GM19455 (cell line): ENCODE results near the gene MT2A.

ENCODE experiments used
- ATAC-seq: cut with Tn5 transposase; IDR thresholded peaks from one replicate; pipeline ENCODE4 v1.9.1; 2021; ENCODE audit not compliant: unreplicated experiment

Gene MT2A

DNA sequence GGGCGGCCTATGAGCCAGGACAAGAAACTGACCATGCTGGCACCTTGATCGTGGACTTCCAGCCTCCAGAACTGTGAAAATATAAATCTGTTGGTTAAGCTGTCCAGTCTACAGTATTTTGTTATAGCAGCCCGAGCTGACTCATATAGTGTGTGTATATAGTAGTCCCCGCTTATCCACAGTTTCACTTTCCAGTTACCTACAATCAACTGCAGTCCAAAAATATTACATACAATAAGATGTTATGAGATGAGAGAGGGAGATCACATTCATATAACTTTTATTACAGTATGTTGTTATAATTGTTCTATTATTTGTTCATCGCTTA is 14.1 kb upstream of the MT2A start:
- no peak for ATAC-seq

GRCh38 chr16:56600398-56600999 is 7.9 kb upstream of the MT2A start:
- ATAC-seq: no peak

DNA sequence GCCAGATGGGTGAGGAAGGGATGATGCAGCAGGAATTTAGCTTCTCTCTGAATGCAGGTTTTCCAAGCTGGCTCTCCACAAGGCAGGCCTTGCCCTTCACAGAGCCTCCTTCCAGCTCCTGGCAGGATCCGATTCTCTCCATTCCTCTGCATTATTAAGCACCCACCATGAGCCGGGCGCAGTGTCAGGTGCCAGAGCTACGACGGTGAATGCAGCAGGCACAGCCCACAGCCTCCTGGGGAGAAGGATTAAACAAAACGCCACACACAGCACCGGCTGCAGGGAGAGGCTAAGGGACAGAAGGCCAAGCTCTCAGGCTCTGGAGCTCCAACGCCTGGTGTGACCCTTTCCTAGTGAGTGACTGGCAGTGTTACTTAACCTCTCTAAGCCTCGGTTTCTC is 7.1 kb upstream of the MT2A start:
- no peak for ATAC-seq

DNA sequence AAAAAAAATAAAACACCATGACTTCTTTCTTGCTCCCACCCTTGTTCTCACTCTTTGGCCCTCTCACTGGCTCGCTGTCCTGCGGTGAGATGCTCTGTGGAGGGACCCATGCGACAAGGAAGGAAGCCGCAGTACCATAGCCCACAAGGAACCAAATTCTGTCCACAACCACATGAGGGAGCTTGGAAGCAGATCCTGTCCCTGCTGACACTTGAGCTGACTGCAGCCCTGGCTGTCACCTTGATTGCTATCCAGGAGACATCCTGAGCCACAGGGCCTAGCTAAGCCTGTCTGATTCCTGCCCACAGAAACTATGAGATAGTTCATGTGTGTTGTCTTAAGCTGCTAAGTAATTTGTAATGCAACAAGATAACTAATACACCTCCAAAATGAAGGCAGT is 4.8 kb upstream of the MT2A start:
- no peak for ATAC-seq

DNA sequence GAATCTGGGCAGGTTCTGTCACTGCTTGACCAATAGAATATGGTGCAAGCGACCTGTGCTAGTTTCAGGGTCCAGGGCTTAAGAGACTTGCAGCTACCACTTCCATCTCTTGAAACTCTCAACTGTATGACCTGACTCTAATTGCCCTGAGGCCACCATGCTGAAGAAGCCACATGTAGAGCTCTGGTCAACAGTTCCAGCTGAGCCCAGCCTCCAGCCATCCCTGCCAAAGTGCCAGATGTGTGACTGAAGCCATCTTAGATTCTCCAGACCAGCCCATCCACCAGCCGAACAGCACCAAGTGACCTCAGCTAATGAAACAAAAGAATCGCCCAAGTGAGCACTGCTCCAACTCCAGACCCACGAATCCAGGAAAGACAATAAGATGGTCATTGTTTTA is 3.4 kb upstream of the MT2A start:
- ATAC-seq: no peak

GRCh38 chr16:56605475-56605874 is 2.9 kb upstream of the MT2A start:
- no peak for ATAC-seq

DNA sequence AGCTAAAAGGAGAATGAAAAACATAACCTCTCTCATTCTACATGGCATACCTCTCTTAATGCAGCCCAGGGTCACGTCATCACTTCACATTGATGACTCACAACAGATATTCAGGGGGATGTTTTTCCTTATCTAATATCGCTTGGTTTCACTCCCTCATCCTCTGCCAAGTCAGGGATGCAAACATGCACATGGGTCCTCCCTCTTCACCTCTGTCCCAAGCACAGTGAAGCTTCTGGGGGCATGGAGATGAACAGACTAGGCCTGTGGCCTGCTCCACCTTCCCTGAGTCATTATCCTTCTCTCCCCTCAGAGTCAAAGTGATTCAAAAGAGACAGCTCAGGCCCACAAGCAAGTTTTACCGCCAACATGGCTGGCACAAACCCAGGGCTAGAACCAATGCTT is 2.3 kb upstream of the MT2A start:
- ATAC-seq: no peak

- ATAC-seq: no peak
These were observed 1.8 kb upstream of the MT2A start for GRCh38 chr16:56606476-56607108.

DNA sequence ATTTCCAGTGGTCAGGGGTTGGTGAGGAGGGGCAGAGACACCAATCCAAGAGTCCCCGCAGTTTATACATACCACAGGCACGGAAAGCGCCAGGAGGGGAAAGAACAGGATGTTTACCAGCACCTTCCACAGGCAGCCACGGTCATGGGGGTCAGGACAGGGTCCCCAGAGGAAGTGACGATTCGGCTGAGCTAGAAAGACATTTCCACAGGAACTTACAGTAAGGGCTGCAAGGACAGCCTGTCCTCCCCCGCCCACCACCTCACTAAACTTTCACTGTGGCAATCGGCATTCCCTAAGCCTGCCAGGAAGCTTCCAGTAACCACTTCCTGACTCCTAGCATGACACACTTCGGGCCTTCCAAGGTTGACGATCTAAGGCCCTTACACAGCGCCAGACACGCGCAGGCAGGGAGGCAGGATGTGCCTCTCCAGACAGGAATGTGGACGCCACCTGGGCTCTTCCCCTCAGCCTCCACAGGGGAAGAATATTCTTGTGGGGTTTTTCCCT is 1.2 kb upstream of the MT2A start:
- ATAC-seq: no peak

DNA sequence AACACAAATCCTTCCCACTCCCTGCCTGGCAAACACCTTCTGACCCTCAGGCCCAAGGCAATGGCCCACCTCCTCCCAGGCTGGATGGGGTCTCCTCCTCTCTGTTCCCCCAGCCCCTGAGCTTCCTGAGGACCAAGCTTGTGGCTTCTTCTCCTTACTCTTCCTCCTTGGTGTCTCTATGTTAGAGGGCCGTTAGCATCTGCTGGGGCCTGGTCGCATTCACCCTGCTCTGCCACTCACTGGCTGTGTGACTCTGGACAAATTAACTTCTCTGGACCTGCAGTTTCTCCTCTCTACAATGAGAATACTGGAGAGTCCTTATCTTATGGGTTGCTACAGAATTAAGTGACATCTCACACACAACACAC is 725 bp upstream of the MT2A start:
- ATAC-seq: no peak

- ATAC-seq: no peak
These were observed 585 bp downstream of the MT2A start for GRCh38 chr16:56608876-56609462.

DNA sequence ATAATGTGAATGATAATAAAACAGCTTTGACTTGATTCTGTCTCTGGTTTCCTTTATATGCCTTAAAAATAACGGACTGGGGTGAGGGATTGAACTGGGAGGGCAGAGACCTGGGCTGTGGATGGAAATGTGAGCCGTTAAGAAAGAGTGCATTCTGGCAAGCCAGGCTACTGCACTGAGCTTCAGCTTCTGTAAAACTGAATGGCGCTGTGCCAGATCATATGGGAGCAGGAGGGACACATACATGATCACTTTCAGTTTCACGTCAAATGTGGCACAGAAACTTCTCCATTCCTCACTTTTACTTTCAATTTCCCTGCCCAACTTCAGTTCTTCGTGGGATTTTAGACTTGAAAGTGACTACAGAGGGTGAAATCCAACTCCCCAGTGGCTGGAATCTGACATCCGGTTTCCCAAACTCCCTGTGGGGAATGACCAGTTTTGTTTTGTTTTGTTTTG is 1.1 kb downstream of the MT2A start:
- ATAC-seq: peak; percentile 39

- no peak for ATAC-seq
These were observed 1.7 kb downstream of the MT2A start for GRCh38 chr16:56610017-56610608.

DNA sequence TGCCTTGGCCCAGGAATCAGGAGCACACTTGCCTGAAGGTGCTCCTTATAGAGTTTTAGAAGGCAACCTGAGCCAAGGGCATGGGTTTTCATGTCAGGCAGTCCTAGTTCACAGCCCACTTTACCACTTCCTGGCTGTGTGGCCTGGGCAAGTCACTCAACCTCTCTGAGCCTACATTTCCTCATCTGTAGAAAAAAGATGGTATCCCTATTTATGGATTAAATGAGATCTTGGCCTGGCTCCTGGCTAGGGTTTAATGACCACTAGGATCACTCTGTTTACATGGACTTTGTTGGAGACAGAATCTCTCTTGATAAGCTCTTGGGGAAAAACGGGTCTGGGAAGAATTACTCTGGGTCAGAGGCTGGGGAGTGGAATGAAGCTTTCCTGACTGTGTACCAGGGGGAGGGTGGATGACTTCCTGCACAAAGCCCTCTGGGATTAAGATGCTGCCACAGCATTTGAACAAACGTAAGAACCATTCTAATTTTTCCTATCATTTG is 2.3 kb downstream of the MT2A start:
- ATAC-seq: no peak

DNA sequence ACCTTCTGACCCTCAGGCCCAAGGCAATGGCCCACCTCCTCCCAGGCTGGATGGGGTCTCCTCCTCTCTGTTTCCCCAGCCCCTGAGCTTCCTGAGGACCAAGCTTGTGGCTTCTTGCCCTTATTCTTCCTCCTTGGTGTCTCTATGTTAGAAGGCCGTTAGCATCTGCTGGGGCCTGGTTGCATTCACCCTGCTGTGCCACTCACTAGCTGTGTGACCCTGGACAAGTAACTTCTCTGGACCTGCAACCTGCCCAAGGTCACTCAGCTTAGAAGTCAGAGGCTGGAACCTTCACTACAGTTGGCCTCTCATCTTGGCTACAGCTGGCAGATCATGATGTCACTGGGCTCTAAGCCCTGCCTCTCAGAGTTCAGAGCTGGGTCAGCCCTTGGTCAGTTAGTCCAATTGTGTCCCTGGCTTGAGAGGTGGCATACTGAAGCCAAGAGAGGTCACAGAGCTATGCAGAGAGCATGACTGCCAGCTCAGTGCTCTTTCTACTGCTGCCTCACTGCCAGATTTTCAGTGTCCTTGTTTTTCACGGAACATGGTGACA is 3.0 kb downstream of the MT2A start:
- ATAC-seq: no peak

GRCh38 chr16:56613706-56614105 is 5.3 kb downstream of the MT2A start:
- no peak for ATAC-seq

GRCh38 chr16:56614549-56614991 is 6.2 kb downstream of the MT2A start:
- ATAC-seq: no peak

DNA sequence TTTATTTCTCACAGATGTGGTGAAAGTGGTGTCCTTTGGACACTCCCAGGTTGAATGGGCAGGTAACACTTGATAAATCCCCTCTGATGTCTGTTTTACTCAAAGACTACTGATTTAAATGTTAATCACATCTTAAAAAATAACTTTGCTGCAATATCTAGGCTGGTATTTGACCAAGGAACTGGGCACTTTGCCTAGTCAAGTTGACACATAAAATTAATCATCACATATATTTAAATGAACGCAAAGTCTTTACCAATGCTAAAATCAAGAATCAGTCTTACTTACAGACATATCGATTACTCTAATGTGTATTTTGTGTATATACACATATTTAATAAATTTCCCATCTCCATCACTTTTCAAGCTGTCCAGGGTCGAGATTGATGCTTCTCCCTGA is 7.0 kb downstream of the MT2A start:
- no peak for ATAC-seq

- no peak for ATAC-seq
These were observed 8.3 kb downstream of the MT2A start for GRCh38 chr16:56616608-56617211.

DNA sequence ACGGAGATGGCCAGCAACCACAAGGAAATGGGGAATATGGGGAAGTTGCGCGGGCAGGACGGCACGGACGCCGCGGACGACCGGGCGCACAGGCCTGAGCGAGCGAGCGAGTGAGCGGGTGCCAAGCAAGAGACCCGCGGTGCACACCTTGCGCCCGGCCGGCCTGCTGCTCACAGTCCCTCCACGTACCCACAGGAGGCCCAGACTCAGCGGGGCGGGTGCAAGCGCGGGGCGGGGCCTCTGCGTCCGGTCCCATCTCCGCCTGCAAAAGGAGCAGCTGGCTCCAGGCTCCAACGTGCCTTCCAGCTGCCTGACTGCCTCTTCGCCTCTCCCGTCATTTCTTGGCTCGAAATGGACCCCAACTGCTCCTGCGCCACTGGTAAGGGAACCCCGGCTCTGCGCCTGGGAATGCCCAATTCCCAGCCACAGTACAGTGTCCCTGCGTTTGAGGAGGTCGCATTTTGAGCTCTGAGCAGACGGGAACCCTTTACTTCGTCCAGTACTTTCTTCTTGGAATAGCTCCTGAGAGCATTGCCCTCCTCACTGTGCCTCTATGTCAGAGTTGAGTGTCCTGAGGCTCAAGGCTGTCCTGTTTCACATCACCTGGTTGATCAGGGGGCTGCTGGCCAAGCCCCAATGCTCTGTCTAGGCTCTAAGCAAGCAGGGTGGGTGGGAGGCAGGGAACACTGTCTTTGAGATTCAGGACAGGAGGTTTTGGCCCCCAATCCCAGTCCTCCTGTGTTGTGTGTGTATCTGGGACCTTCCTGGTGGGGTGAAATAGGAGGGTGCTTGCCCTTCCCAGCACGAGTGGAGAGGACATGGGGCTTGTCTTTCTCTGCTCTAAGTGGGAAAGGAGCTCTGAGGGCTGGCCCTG is 9.1 kb downstream of the MT2A start:
- ATAC-seq: no peak
